HuH-7 (cell line): Measurements from ENCODE around the gene KLHL26.
"Not testable (repeated sequence)": the region's sequence is repeated elsewhere in the genome, so short reads cannot be mapped to it uniquely, and the experiment has no call there.

ENCODE experiments used
- DNase-seq: peaks from one replicate; pipeline ENCODE4 v3.0.0; 2011; ENCODE audit warnings: low spot score

KLHL26 gene, protein sequence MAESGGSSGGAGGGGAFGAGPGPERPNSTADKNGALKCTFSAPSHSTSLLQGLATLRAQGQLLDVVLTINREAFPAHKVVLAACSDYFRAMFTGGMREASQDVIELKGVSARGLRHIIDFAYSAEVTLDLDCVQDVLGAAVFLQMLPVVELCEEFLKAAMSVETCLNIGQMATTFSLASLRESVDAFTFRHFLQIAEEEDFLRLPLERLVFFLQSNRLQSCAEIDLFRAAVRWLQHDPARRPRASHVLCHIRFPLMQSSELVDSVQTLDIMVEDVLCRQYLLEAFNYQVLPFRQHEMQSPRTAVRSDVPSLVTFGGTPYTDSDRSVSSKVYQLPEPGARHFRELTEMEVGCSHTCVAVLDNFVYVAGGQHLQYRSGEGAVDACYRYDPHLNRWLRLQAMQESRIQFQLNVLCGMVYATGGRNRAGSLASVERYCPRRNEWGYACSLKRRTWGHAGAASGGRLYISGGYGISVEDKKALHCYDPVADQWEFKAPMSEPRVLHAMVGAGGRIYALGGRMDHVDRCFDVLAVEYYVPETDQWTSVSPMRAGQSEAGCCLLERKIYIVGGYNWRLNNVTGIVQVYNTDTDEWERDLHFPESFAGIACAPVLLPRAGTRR

DNA sequence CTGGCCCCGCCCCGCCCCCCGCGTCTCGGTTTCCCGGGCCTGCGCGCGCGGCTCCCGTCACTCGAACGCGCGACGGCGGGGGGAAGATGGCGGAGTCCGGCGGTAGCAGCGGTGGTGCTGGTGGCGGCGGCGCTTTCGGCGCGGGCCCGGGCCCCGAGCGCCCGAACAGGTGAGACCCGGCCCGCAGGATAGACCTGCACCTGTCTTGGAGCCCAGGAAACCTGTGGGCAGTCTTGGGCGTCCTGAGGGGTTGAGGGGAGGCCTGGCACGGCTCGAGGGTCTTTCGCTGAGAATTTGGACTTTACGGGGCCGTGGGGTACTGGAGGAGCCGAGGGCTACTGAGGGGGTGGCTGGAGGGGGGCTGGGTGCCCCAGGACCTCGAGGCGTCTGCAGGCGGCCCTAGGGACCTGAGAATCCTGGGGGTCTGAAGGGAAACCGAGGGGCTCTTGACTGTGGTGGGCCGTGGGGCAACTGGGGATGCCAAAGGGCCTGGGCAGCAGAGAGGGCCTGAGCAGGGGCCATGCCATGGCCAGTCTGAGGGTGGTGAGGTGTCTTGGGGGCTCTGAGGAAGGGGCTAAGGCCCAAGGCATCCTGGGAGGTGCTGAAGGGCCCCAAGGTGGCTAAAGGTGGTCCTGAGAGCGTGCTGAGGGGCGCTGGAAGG lies at the start of gene KLHL26:
KLHL26 (plus strand) TSS at position 60 of the 661 bp plus-strand sequence; CDS start at position 87, 27 bp downstream.
- DNase-seq = no peak

DNA sequence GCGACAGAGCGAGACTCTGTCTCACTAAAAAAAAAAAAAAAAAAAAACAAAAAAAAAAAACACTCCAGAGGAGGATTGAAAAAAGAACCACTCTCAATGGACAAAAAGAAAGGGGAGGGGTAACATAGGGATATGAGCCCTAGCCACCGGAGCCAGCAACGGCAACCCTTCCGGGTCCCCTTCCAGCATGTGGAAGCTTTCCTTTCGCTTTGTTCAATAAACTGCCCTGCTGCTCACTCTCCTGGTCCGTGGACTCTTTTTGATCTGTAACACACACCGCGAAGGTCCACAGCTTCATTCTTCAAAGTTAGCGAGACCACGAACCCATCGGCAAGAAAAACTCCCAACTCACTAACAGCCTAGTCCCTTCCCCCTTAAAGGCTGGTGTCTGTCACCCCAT lies 49.3 kb upstream of the KLHL26 start:
- no peak for DNase-seq

DNA sequence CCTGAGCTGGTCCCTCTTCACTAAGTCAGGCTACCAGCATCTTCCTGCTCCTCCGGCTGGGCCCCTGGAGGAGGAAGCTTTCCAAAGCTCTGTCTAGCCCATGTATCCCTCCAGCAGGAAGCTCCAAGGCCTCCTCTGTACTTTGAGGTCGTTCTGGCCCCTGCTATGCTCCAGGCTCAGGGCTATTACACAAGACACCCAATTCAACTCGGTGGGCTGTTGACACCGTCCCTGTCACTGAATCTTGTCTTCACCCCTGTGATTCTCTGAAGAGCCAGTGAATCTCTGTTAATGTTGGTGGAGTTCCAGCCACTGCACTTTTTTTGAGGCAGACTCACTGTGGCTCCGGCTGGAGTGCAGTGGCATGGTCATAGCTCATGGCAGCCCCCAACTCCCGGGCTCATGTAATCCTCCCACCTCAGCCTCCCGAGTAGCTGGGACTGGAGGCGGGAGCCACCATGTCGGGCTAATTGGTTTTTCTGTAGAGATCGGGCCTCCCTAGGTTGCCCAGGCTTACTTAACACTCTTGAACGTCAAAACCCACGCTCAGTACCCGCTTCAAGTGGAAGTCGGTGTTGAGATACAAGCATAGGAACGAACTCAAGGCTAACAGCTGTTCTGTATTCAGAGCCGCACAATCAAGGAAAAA lies 48.7 kb upstream of the KLHL26 start:
- no peak for DNase-seq

DNA sequence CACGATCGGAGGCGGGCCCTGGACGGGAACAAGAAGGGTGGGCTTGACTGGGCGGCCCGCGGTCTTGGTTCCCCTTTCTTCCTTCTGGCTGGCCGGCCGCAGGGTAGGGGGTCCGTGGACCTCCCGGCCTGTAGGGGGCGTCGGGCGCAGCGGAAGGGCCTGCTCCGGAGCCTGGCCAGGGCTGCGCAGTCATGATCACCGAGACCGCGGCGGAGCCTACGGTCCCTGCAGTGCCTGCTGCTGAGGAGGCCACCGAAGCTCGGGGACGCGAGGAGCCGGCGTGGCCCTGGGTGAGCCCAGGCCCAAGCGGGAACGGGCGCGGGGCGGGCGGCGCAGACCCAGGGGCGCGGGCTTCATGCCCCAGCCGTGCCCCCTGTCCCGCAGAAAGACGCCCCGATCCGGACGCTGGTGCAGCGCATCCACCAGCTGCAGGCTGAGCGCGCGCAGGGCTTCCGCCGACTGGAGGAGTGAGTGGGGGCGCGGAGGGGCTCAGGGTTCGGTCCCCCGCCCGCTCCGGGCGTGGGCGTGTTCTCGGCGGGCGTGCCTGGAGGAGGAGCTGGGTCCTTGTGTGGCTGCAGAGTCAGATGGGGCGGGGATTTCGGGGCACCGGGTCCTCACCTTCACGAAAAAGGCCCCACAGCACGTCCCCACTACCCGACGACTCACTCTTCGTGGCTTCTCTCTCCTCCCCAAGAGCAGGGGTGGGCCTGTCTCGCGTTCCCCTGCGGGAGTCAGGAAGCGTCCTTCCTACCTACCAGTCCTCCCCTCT lies 48.0 kb upstream of the KLHL26 start, which contains the start of gene REX1BD:
REX1BD (plus strand) TSS at position 188 of the 769 bp plus-strand sequence; CDS start at position 192, 4 bp downstream.
- DNase-seq = peak; percentile 70

DNA sequence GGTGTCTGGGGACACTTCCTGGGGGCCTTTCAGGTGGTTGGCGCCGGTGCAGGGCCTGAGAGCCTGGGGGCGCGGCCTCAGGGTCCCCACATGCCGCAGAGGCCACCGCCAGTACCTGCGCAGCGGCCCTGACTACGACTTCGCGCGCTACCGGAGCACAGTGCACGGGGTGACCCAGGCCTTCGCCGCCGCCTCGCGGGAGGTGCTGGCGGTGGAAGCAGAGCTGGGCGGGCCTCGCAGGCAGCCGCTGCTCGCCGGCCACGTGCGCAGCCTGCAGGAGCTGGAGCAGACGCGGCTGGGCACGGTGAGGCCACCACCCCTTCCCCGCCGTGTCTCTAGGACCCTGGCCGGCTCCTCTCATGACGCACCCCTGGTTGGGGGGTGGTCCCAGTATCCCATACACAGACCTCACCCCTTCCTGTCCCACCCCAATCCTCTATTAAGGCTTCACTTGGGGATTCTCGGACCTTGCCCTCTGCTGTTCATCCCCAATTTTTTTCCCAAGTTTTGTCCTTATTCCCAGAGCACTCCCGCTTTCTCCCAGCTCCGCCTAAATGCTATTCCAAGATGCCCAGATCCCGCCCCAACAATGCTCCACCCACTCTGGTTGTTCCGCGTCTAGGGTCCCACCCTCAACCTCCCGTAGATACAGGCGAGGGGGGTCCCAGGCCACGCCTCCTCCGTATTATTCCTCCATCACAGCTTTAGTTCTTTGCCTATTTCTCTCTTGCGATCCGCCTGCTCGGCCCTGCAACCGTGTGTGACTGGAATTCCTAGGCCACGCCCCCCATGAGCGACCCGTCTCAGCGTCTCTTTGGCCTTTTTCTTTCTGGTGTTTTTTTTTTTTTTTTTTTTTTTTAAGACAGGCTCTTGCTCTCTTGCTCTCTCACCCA lies 47.2 kb upstream of the KLHL26 start:
- no peak for DNase-seq

DNA sequence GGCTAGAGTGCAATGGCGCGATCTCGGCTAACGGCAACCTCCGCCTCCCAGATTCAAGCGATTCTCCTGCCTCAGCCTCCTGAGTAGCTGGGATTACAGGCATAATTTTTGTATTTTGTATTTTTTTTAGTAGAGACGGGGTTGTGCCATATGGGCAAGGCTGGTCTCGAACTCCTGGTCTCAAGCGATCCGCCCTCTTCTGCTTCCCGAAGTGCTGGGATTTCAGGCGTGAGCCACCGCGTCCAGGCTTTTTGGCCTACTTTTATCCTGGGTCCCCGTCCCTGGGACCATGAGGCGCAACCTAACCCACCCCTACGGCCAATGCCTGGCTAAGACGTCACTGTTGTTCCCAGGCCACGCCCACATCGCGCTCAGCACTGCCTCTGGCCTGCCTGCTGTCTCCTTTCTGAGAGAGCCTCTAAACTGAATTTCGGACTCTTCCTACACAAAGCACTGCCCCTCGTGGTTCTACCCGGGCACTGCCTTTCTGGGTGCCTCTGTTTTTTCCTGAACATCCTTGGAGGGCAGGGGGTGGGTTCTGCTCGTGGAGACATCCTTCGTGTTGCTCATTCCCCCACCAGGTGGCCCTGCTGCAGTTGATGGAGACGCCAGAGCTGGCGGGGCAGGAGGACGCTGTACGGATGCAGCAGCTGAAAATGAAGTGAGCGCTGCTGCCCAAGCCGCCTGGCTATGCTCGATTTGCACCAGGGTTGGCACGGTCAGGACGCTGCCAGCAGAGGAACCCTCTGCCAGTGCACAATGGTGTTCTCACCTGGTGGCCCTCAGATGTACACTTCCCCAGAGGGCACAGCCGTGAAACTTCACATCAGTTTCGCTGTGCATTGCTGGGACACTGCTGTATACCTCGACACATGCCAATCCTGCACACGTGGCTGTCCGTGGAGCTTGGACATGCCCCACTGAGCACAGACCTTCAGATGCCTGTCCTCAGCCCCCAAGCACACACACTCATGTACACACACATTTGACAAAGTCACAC lies 46.3 kb upstream of the KLHL26 start:
- no peak for DNase-seq

DNA sequence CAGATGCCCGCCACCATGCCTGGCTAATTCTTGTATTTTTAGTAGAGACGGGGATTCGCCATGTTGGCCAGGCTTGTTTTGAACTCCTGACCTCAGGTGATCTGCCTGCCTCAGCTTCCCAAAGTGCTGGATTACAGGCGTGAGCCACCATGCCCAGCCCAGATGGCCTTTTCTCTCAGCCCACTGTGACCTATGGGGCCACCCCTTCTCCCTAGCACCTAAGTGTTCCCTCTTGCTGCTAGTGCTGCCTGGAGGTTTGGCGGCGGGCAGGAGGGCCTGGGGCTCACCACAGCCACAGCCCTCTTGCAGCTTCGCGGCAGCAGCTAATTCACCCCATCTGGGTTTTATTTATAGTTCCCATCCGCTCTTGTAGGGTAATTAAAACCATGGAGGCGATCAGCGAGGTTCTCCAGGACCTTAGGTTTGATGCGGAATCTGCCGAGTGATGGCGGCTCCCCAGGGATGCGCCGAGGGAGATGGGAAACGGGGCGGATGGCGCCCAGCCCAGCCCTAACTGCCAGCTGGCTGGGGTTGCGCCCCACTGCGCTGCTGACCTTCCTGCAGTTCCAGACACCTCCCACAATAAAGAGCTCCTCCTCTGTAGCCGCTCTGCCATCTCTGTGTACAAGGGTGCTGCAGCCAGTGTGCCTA lies 45.0 kb upstream of the KLHL26 start:
- DNase-seq = no peak

DNA sequence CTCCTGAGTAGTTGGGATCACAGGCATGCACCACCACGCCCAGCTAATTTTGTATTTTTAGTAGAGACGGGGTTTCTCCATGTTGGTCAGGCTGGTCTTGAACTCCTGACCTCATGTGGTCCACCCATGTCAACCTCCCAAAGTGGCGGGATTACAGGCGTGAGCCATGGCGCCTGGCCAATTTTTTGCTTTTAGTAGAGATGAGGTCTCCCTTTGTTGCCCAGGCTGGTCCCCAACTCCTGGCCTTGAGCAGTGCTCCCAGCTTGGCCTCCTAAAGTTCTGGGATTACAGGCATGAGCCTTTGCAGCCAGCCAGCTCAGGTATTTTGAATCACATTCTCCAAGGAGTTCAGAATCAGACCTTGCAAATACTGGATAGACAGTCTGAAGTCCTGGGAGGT lies 44.1 kb upstream of the KLHL26 start:
- not testable (repeated sequence) for DNase-seq

DNA sequence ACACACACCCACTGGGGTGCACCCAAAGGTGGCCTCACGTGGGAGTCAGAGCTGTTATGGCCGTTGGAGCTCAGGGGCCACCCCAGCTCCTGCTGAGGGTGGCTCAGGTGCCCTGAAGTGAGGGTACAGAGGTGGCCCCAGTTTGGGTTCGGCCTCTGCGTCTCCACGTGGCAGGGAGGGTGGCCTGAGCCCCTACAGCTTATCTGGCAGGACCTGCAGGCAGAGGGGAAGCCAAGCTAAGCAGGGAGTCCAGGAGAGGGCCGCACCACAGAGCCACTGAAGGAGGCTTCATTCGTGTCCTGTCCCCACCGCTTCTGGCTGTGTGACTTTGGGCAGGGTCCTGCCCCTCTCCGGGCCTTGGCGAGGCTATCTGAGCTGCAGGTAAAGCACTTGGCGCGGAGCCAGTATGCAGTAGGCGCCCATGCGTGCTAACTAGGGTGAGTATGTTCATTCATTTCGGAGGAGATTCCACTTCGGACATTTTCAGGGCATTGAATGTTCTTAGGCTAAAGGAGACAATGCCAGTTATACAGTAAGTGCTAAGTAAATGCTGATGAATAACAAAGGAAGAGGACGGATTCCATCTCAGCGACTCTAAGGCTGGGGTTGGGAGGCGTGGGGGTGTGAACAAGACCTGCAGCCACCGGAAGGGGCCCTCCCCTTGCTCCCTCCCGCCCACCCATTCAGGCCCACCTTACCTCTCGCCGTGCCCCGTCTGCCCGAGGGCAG lies 43.3 kb upstream of the KLHL26 start:
- no peak for DNase-seq

DNA sequence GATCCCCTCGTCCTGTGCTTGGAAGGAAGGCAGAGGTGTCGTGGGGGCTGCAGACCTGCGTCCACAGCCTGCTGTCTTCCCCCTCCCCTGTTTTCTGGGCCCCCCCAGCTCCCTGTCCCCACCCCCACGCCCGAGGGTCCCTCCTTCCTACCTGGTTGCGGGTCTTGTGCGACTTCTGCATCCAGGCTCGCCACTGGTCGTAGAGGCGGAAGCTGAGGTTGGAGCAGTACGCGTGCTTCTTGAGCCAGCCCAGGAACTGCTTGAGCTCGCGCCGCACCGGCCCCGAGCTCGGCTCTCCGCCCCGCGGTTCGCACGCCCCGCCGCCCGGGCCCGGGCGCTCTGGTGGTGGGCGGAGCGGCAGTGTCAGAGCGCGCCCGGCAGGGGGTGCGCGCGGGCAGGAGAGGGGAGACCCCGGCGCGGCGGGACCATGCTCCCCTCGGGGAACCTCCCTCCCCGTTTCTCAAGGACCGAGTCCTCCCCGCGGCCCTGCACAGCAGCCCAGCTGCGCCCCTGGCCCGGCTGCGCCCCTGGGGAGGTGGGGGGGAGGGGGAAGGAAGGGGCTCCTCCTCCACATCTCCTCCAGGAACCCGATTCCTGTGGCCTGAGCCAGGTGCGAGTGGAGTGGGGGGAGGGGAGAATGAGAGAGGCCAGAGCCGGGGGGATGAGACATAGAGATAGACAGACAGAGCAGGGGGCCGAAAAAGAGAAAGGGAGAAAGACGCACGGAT lies 42.6 kb upstream of the KLHL26 start:
- DNase-seq = peak; percentile 87

DNA sequence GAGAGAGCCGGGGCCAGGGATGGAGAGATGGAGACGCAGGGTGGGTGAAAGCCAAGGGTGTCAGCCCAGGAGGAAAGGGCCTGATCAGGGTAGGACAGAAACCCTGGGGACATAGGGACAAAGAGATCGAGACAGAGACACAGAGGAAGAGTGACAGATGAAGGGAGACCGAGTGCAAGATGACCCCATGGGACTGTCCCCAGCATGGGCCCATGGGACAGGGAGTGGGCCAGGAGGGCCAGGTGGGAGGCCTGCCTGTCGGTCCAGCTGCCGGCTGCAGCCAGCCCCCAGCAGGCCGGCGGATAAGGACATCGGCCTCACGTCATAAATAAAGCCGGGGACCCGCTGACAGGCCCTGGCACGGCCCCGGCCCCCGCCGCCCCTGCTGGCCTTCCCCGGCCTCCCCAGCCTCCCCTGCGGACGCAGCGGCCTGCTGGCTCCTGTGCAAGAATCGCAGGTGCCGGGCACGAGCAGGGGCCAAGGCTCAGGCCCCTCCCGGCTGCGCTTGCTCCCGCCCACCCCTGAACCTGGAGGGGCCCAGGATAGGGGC lies 41.9 kb upstream of the KLHL26 start:
- DNase-seq = no peak

DNA sequence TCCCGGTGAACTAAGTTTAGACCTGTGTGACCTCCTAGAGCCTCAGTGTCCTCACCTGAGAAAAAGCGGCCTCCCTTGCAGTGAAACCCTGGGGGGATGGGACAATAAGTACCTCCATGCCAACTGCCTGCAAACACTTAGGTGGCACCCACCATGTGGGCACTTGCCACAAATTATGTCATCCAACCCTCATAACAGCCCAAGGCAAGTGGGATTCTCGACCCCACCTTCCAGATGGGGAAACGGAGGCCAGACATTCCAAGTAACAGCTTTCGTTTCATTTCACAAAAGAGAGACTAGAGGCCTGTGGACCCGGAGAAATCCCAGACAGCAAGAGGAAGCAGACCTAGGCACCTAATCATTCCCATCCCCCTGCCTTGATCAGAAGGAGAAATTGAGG lies 41.4 kb upstream of the KLHL26 start:
- no peak for DNase-seq

DNA sequence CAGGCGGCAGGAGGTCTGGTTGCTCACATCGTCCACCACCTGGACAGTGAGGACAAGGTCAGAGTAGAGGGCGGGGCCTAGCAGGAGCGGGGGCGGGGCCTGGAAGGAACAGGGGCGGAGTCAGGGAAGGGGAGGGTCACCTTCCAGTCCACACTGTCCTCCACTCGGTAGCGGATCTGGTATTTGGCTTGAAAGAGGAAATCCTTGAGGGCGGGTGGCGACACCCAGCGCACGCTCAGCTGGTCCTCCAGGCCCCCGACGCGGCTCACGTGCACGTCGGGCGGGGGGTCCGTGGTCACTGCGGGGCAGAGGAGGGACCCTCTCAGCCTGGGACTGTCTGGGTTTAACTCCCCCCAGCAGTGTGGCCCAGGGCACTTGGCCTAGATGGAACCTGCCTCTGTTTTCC lies 40.1 kb upstream of the KLHL26 start:
- DNase-seq = no peak

DNA sequence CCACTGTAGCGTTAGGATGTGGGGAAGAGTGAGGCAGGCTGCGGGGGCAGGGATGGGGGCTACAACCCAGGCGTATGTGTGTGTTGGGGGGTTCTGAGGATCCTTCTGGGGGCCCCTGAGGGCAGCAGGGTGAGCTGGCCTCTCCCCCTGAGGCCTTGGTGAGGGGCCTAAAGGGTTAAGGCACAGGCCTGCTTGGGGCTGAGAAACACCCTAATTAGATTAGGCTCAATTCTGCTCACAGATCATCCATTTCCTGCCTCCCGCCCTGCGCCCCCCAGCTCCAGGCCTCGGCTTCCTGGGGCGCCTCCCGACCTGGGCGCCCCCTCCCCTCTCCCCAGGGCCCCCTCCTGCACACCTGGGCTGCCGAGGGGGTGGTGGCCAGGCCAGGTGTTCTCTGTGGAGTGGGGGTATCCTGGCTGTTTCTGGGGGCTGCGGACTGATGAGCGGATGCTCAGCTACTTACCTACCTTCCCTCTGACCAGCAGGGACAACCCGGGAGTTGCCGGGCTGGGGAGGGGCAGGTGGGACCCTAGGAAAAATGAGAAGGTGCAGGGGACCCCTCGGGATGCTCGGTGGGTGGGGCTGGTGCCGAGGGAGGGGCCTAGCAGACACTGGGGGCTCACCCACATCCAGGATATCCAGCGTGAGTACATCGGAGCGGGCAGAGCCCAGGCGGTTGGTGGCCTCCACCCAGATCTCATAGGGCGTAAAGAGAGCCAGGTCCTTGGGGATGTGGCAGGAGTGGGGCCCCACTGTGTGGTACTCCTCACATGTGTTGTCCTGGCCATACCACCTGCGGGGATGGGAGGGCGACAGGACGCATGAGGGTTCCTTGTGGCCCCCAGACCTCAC lies 38.8 kb upstream of the KLHL26 start:
- no peak for DNase-seq

DNA sequence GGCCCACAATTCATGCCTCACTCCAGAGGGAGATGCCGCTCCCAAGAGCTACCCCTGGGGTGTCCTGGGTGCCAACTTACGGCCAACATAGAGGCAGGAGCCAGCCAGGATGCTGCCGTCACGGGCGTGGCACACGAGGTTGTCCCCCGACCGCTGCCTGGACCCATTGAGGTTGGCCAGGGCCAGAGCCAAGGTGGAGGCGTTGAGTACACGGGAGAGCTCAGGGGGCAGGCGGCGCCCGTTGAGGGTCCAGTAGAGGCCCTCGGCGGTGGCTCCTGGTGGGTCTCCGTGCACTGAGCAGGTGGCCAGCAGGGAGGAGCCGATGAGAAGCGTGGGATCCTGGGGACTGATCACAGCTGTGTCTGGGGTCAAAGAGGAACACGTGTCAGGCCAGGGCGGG lies 37.3 kb upstream of the KLHL26 start:
- no peak for DNase-seq

DNA sequence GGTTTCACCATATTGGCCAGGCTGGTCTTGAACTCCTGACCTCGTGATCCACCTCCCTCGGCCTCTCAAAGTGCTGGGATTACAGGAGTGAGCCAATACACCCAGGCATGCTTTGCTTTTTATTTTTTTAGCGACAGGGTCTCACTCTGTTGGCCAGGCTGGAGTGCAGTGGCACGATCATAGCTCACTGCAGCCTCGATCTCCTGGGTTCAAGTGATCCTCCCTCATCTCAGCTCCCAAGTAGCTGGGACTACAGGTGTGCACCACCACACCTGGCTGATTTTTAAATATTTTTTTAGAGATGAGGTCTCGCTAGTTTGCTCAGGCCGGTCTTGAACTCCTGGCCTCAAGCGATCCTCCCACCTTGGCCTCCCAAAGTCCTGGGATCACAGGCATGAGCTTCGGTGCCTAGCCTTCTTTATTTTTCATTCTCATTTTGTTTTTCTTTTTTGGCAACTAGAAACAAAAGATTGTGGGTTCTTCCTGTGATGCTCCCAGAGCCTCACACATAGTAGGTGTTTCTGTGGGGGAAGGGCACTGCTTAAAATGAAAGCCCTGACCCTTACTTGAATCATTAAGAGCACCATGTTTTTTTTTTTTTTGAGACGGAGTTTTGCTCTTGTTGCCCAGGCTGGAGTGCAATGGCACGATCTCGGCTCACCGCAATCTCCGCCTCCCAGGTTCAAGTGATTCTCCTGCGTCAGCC lies 36.0 kb upstream of the KLHL26 start:
- not testable (repeated sequence) for DNase-seq
